8988T (cell line): ENCODE data around the gene SLC25A40.
"Not testable (repeated sequence)": the region's sequence is repeated elsewhere in the genome, so short reads cannot be mapped to it uniquely, and the experiment has no call there.

Experiments
- DNase-seq: peaks from one replicate; pipeline ENCODE4 v3.0.0; 2011

The SLC25A40 gene

GRCh38 chr7:87876040-87876868 lies at the start of gene SLC25A40, which contains the start of gene DBF4:
Gene SLC25A40 (minus strand): TSS chr7:87876360. CDS start chr7:87858727, 17,633 bp downstream.
Gene DBF4 (plus strand): TSS chr7:87876493. CDS start chr7:87876733, 240 bp downstream.
- DNase-seq, result peak; percentile 58

- not testable (repeated sequence) for DNase-seq
Observed at GRCh38 chr7:87922759-87923395, 46.7 kb upstream of the SLC25A40 start.

- no peak for DNase-seq
Observed at GRCh38 chr7:87920578-87920977, 44.4 kb upstream of the SLC25A40 start.

GRCh38 chr7:87919875-87920274 lies 43.7 kb upstream of the SLC25A40 start:
- no peak for DNase-seq

GRCh38 chr7:87918740-87919139 lies 42.6 kb upstream of the SLC25A40 start:
- DNase-seq, result no peak

GRCh38 chr7:87912121-87912520 lies 36.0 kb upstream of the SLC25A40 start:
- DNase-seq, result no peak

GRCh38 chr7:87908814-87909213 lies 32.7 kb upstream of the SLC25A40 start:
- DNase-seq, result not testable (repeated sequence)

- not testable (repeated sequence) for DNase-seq
Observed at GRCh38 chr7:87907136-87907906, 31.2 kb upstream of the SLC25A40 start.

- DNase-seq, result no peak
Observed at GRCh38 chr7:87899255-87899654, 23.1 kb upstream of the SLC25A40 start.

- no peak for DNase-seq
Observed at GRCh38 chr7:87895363-87895762, 19.2 kb upstream of the SLC25A40 start.

GRCh38 chr7:87886875-87887274 lies 10.7 kb upstream of the SLC25A40 start:
- no peak for DNase-seq

GRCh38 chr7:87885018-87885417 lies 8.9 kb upstream of the SLC25A40 start:
- DNase-seq, result no peak

GRCh38 chr7:87882151-87882937 lies 6.2 kb upstream of the SLC25A40 start:
- DNase-seq, result no peak

- DNase-seq, result no peak
Observed at GRCh38 chr7:87878208-87878735, 2.1 kb upstream of the SLC25A40 start.

GRCh38 chr7:87877366-87878040 lies 1.3 kb upstream of the SLC25A40 start:
- DNase-seq, result no peak

- no peak for DNase-seq
Observed at GRCh38 chr7:87876869-87877234, 692 bp upstream of the SLC25A40 start.

GRCh38 chr7:87875151-87876039 lies 765 bp downstream of the SLC25A40 start:
- DNase-seq, result peak; percentile 8

GRCh38 chr7:87874066-87874465 lies 2.1 kb downstream of the SLC25A40 start:
- DNase-seq, result no peak

- DNase-seq, result not testable (repeated sequence)
Observed at GRCh38 chr7:87873328-87873727, 2.8 kb downstream of the SLC25A40 start.

- no peak for DNase-seq
Observed at GRCh38 chr7:87872346-87872745, 3.8 kb downstream of the SLC25A40 start.

GRCh38 chr7:87870471-87870870 lies 5.7 kb downstream of the SLC25A40 start:
- no peak for DNase-seq
